ENCODE results near the gene IQSEC3.

IQSEC3 gene

DNA sequence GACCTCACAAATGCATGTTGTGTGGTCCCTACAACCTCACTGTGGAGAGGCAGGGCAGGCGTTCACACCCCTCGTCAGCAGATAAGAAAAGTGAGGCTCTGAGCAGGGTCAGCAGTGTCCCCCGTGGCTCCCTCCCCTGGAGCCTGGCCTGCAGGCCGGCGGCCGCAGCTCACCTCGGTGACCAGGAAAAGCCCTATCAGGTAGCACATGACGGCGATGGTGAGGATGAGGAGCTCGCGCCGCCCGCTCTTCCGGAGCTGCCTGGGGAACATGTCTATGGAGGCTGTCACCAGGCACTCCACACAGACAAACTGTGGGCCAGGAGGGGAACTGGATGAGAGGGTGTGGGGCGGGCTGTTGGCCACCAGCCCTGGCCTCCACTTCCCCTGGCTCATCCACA lies 129.4 kb downstream of the IQSEC3 start:
- Histone ChIP-seq H2BK120ac (ENCODE audit: low read depth, low read length) (no peak overlapping the region), H3K27me3 (ENCODE audit: insufficient read depth, low read length, poor library complexity) (no peaks in the 10 kb centered on the region)

DNA sequence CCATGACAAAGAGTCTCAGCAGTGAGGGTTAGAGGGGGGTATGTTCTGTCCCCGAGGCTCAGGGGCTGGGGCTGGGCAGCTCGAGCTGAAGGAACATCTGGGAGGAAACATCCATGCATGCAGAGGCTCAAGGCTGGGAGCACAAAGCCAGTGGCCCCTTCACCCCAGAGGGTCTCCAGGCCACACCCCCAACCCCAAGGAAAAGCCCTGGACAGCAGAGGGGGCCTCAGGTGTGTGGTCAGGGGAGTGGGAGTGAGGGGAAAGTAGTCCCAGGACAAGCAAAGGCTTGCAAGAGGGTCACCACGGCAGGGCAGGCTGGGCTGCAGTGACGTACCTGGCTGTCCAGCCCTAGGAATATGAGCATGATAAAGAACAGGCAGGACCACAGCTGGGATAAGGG lies 129.9 kb downstream of the IQSEC3 start:
- no peak overlapping the region for H3K18ac ChIP-seq (ENCODE audit: low read length)
- no peak for DNase-seq
- H2BK15ac ChIP-seq (replicated peaks; ENCODE audit: low read depth) = no peak overlapping the region
- H3K4me3 ChIP-seq (ENCODE audit: low read length) = no peak overlapping the region
- no peak overlapping the region for H2BK120ac ChIP-seq (ENCODE audit: low read depth, low read length)
- H3K27me3 ChIP-seq (ENCODE audit: insufficient read depth, low read length, poor library complexity) = no peaks in the 10 kb centered on the region
- H3K4me2 ChIP-seq (ENCODE audit: low read length) = no peak overlapping the region
- H3K9ac ChIP-seq (ENCODE audit: low read length) = no peak overlapping the region
- H3K23ac ChIP-seq (ENCODE audit: low read length) = no peak overlapping the region
- H2BK5ac ChIP-seq (ENCODE audit: low read length) = no peak overlapping the region
- H3K27ac ChIP-seq (ENCODE audit: low read depth, low read length) = no peak overlapping the region
- H3K79me1 ChIP-seq (ENCODE audit: low read length) = no peaks in the 10 kb centered on the region
- H3K4ac ChIP-seq (ENCODE audit: low read depth, low read length) = no peak overlapping the region
- H4K8ac ChIP-seq (ENCODE audit: low read depth, low read length) = no peak overlapping the region
- H3K56ac ChIP-seq (ENCODE audit: low read length) = no peak overlapping the region
- no peaks in the 10 kb centered on the region for H3K36me3 ChIP-seq (ENCODE audit: control insufficient read depth, insufficient read depth, low read length)
- H4K5ac ChIP-seq (ENCODE audit: low read length) = no peak overlapping the region
- H2AK5ac ChIP-seq (ENCODE audit: low read length) = no peak overlapping the region
- WGBS (ENCODE audit: extremely low coverage, insufficient coverage, low lambda C conversion rate) = no CpG with 5 or more reads among the region's 4 CpGs
- no peaks in the 10 kb centered on the region for H3K4me1 ChIP-seq (ENCODE audit: control insufficient read depth, low read depth, low read length)
- no peaks in the 10 kb centered on the region for H3K79me2 ChIP-seq (ENCODE audit: control insufficient read depth, insufficient read depth, low read length)

More for the DNA sequence above, 129.4 kb downstream of the IQSEC3 start:
- H3K4me2 ChIP-seq (ENCODE audit: low read length) = no peak overlapping the region
- H3K4me3 ChIP-seq (ENCODE audit: low read length) = no peak overlapping the region
- H4K8ac ChIP-seq (ENCODE audit: low read depth, low read length) = no peak overlapping the region
- no peak overlapping the region for H2AK5ac ChIP-seq (ENCODE audit: low read length)
- no peak overlapping the region for H4K5ac ChIP-seq (ENCODE audit: low read length)
- H3K4me1 ChIP-seq (ENCODE audit: control insufficient read depth, low read depth, low read length) = no peaks in the 10 kb centered on the region
- H3K79me2 ChIP-seq (ENCODE audit: control insufficient read depth, insufficient read depth, low read length) = no peaks in the 10 kb centered on the region
- H3K79me1 ChIP-seq (ENCODE audit: low read length) = no peaks in the 10 kb centered on the region
- no CpG with 5 or more reads among the region's 15 CpGs for WGBS (ENCODE audit: extremely low coverage, insufficient coverage, low lambda C conversion rate)
- H3K4ac ChIP-seq (ENCODE audit: low read depth, low read length) = no peak overlapping the region
- H3K18ac ChIP-seq (ENCODE audit: low read length) = no peak overlapping the region
- no peak overlapping the region for H2BK15ac ChIP-seq (replicated peaks; ENCODE audit: low read depth)
- H3K56ac ChIP-seq (ENCODE audit: low read length) = no peak overlapping the region
- no peak for DNase-seq
- no peak overlapping the region for H3K27ac ChIP-seq (ENCODE audit: low read depth, low read length)
- no peak overlapping the region for H3K23ac ChIP-seq (ENCODE audit: low read length)
- H3K9ac ChIP-seq (ENCODE audit: low read length) = no peak overlapping the region
- no peak overlapping the region for H2BK5ac ChIP-seq (ENCODE audit: low read length)
- no peaks in the 10 kb centered on the region for H3K36me3 ChIP-seq (ENCODE audit: control insufficient read depth, insufficient read depth, low read length)

DNA sequence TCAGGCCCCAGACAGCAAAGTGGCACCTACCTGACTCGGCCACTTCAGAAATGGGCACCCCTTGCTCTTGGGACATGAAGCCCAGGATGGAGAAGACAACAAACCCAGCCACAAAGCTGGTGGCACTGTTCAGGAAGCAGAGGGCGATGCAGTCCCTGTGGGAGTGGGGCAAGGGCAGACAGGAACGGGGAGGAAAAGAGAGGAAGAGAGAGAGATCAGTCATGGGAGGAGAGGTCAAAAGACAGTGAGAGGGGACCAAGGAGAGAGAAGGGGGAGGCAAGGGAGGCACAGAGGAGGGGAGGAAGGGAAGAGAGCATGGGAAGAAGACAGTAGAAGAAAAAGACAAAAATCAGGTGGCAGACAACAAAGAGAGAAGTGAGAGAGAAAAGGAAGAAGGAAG lies 130.8 kb downstream of the IQSEC3 start:
- no peak for DNase-seq
- no peak overlapping the region for H3K4ac ChIP-seq (ENCODE audit: low read depth, low read length)
- no peak overlapping the region for H2BK5ac ChIP-seq (ENCODE audit: low read length)
- H2BK120ac ChIP-seq (ENCODE audit: low read depth, low read length) = no peak overlapping the region
- no peak overlapping the region for H3K18ac ChIP-seq (ENCODE audit: low read length)
- H3K4me1 ChIP-seq (ENCODE audit: control insufficient read depth, low read depth, low read length) = no peaks in the 10 kb centered on the region
- H3K9ac ChIP-seq (ENCODE audit: low read length) = no peak overlapping the region
- H3K23ac ChIP-seq (ENCODE audit: low read length) = no peak overlapping the region
- H3K4me2 ChIP-seq (ENCODE audit: low read length) = no peak overlapping the region
- WGBS (ENCODE audit: extremely low coverage, insufficient coverage, low lambda C conversion rate) = no CpG with 5 or more reads among the region's 3 CpGs
- no peaks in the 10 kb centered on the region for H3K79me1 ChIP-seq (ENCODE audit: low read length)
- no peak overlapping the region for H2BK15ac ChIP-seq (replicated peaks; ENCODE audit: low read depth)
- no peaks in the 10 kb centered on the region for H3K27me3 ChIP-seq (ENCODE audit: insufficient read depth, low read length, poor library complexity)
- no peak overlapping the region for H3K27ac ChIP-seq (ENCODE audit: low read depth, low read length)
- no peak overlapping the region for H2AK5ac ChIP-seq (ENCODE audit: low read length)
- H4K8ac ChIP-seq (ENCODE audit: low read depth, low read length) = no peak overlapping the region
- no peaks in the 10 kb centered on the region for H3K79me2 ChIP-seq (ENCODE audit: control insufficient read depth, insufficient read depth, low read length)
- H3K36me3 ChIP-seq (ENCODE audit: control insufficient read depth, insufficient read depth, low read length) = no peaks in the 10 kb centered on the region
- H3K56ac ChIP-seq (ENCODE audit: low read length) = no peak overlapping the region
- H3K4me3 ChIP-seq (ENCODE audit: low read length) = no peak overlapping the region
- H4K5ac ChIP-seq (ENCODE audit: low read length) = no peak overlapping the region

DNA sequence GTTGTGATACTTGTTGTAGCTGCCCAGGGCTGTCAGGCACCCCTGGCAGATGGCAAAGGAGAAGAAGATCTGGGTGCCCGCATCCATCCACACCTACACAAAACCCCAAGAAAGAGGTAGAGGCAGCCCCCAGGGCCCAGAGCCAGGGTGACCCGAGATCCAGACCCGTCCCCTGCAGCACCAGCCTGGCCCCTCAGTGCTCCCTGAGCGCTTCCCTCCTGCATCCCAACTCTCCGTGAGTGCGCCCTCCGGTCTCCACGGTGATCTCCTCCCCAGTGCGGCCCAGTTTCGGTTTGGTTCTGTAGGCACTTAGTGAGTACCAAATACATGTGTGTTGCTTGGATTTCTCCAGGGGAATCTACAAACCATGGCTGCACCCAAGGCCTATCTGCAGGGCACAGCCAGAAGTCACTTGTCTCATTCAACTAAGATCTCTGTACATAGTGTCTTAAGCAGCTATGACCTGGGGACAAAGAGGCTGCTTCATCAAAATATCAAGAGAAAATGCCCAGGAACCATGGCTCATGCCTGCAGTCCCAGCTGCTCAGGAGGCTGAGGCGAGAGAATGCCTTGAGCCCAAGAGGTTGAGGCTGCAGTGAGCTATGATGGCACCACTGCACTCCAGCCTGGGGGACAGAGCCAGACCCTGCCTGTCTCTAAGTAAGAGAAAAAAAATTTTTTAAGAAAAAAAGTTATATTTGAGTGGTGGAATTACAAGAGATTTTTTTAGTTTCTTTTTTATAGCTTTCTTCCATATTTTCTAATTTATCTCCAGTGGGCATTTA lies 131.5 kb downstream of the IQSEC3 start:
- Histone ChIP-seq H3K27ac (ENCODE audit: low read depth, low read length) (no peak overlapping the region), H3K18ac (ENCODE audit: low read length) (no peak overlapping the region), H2BK120ac (ENCODE audit: low read depth, low read length) (no peak overlapping the region), H3K4ac (ENCODE audit: low read depth, low read length) (no peak overlapping the region), H2BK15ac (replicated peaks; ENCODE audit: low read depth) (no peak overlapping the region), H3K79me2 (ENCODE audit: control insufficient read depth, insufficient read depth, low read length) (no peaks in the 10 kb centered on the region), H3K27me3 (ENCODE audit: insufficient read depth, low read length, poor library complexity) (peaks cover under 1% of the 10 kb centered on the region), H3K23ac (ENCODE audit: low read length) (no peak overlapping the region), H3K9ac (ENCODE audit: low read length) (no peak overlapping the region), H3K4me2 (ENCODE audit: low read length) (no peak overlapping the region), H4K5ac (ENCODE audit: low read length) (no peak overlapping the region), H3K4me3 (ENCODE audit: low read length) (no peak overlapping the region), H3K36me3 (ENCODE audit: control insufficient read depth, insufficient read depth, low read length) (no peaks in the 10 kb centered on the region), H3K79me1 (ENCODE audit: low read length) (no peaks in the 10 kb centered on the region), H2AK5ac (ENCODE audit: low read length) (no peak overlapping the region), H3K4me1 (ENCODE audit: control insufficient read depth, low read depth, low read length) (no peaks in the 10 kb centered on the region), H2BK5ac (ENCODE audit: low read length) (no peak overlapping the region), H3K56ac (ENCODE audit: low read length) (no peak overlapping the region), H4K8ac (ENCODE audit: low read depth, low read length) (no peak overlapping the region)
- DNase-seq = no peak
- no CpG with 5 or more reads among the region's 11 CpGs for WGBS (ENCODE audit: extremely low coverage, insufficient coverage, low lambda C conversion rate)

DNA sequence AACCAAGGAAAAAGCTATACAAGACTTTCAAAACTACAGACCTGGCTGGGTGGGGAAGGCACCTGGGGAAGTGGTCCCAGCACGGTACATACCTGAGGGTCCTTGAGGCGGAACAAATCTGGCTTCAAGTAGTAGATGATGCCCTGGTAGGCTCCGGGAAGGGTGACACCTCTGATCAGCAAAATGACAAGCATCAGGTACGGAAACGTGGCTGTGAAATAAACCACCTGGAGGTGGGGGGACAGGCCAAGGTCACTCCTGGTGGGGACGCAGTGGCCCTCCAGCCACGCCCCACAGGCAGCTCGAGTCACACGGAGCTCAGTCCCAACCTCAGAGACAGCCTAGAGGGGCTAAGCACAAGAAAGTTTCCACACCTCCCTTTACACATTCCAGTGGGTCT lies 132.1 kb downstream of the IQSEC3 start:
- Histone ChIP-seq H3K79me1 (ENCODE audit: low read length) (no peaks in the 10 kb centered on the region), H3K9ac (ENCODE audit: low read length) (no peak overlapping the region), H2BK120ac (ENCODE audit: low read depth, low read length) (no peak overlapping the region), H3K56ac (ENCODE audit: low read length) (no peak overlapping the region), H4K8ac (ENCODE audit: low read depth, low read length) (no peak overlapping the region), H3K4me1 (ENCODE audit: control insufficient read depth, low read depth, low read length) (no peaks in the 10 kb centered on the region), H3K4me2 (ENCODE audit: low read length) (no peak overlapping the region), H2BK15ac (replicated peaks; ENCODE audit: low read depth) (no peak overlapping the region), H3K18ac (ENCODE audit: low read length) (no peak overlapping the region), H3K27ac (ENCODE audit: low read depth, low read length) (no peak overlapping the region), H3K4me3 (ENCODE audit: low read length) (no peak overlapping the region), H3K27me3 (ENCODE audit: insufficient read depth, low read length, poor library complexity) (peaks cover 2% of the 10 kb centered on the region), H3K23ac (ENCODE audit: low read length) (no peak overlapping the region), H3K36me3 (ENCODE audit: control insufficient read depth, insufficient read depth, low read length) (no peaks in the 10 kb centered on the region), H3K79me2 (ENCODE audit: control insufficient read depth, insufficient read depth, low read length) (no peaks in the 10 kb centered on the region), H2BK5ac (ENCODE audit: low read length) (no peak overlapping the region), H3K4ac (ENCODE audit: low read depth, low read length) (no peak overlapping the region), H2AK5ac (ENCODE audit: low read length) (no peak overlapping the region), H4K5ac (ENCODE audit: low read length) (no peak overlapping the region)
- no peak for DNase-seq
- whole genome bisulfite sequencing (ENCODE audit: extremely low coverage, insufficient coverage, low lambda C conversion rate) = no CpG with 5 or more reads among the region's 9 CpGs

DNA sequence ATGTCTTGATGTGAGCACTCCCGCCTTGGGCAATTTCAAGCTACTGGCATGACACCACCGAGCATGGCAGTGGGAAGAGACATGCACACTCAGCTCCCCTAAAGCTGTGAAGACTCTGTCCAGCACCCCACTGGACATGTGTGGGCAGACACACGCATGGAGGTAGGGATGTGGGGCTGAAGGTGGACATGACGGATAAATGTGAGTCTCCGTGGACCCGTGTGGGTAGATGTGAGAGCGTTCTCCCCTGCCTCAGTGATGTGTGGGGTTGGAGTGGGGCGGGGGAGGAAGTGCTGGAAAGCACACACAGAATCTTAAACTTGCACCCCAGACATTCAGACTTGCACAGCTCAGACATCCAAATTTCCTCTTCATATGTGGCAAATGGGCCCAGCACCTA lies 134.8 kb downstream of the IQSEC3 start:
- no CpG with 5 or more reads among the region's 8 CpGs for WGBS (ENCODE audit: extremely low coverage, insufficient coverage, low lambda C conversion rate)
- no peak overlapping the region for H2BK5ac ChIP-seq (ENCODE audit: low read length)
- no peak overlapping the region for H3K4ac ChIP-seq (ENCODE audit: low read depth, low read length)

More for the DNA sequence above, 134.8 kb downstream of the IQSEC3 start:
- Histone ChIP-seq H4K8ac (ENCODE audit: low read depth, low read length) (no peak overlapping the region), H3K23ac (ENCODE audit: low read length) (no peak overlapping the region), H3K9ac (ENCODE audit: low read length) (no peak overlapping the region), H3K4me3 (ENCODE audit: low read length) (no peak overlapping the region), H3K27me3 (ENCODE audit: insufficient read depth, low read length, poor library complexity) (peaks cover 12% of the 10 kb centered on the region), H3K56ac (ENCODE audit: low read length) (no peak overlapping the region), H2BK120ac (ENCODE audit: low read depth, low read length) (no peak overlapping the region), H3K18ac (ENCODE audit: low read length) (no peak overlapping the region), H3K36me3 (ENCODE audit: control insufficient read depth, insufficient read depth, low read length) (no peaks in the 10 kb centered on the region), H3K27ac (ENCODE audit: low read depth, low read length) (no peak overlapping the region), H3K4me2 (ENCODE audit: low read length) (no peak overlapping the region), H4K5ac (ENCODE audit: low read length) (no peak overlapping the region), H2BK15ac (replicated peaks; ENCODE audit: low read depth) (no peak overlapping the region), H3K4me1 (ENCODE audit: control insufficient read depth, low read depth, low read length) (peaks cover 2% of the 10 kb centered on the region), H3K79me2 (ENCODE audit: control insufficient read depth, insufficient read depth, low read length) (no peaks in the 10 kb centered on the region), H2AK5ac (ENCODE audit: low read length) (no peak overlapping the region), H3K79me1 (ENCODE audit: low read length) (no peaks in the 10 kb centered on the region)
- no peak for DNase-seq
